Smooth muscle cell of the brain vasculature (primary cell): Measurements from ENCODE around the gene ATP8B2.

ENCODE experiments used
- DNase-seq: peaks from one replicate; pipeline ENCODE4 v3.0.0-alpha.2; 2012; ENCODE audit warnings: low read depth, low spot score

ATP8B2 gene

GRCh38 chr1:154398678-154399077, 73.4 kb downstream of the ATP8B2 start:
- no peak for DNase-seq

- DNase-seq: no peak
Measured at GRCh38 chr1:154400381-154400801, 75.1 kb downstream of the ATP8B2 start.
